GM18508 (cell line): Measurements from ENCODE around the gene LRRTM3.

Source experiments
- ATAC-seq: cut with Tn5 transposase; IDR thresholded peaks from one replicate; pipeline ENCODE4 v1.9.1; 2021; ENCODE audit warnings: moderate number of reproducible peaks; ENCODE audit not compliant: insufficient read depth, unreplicated experiment

Gene LRRTM3

GRCh38 chr10:67107670-67108069, 181.8 kb downstream of the LRRTM3 start:
- ATAC-seq = no peak

DNA sequence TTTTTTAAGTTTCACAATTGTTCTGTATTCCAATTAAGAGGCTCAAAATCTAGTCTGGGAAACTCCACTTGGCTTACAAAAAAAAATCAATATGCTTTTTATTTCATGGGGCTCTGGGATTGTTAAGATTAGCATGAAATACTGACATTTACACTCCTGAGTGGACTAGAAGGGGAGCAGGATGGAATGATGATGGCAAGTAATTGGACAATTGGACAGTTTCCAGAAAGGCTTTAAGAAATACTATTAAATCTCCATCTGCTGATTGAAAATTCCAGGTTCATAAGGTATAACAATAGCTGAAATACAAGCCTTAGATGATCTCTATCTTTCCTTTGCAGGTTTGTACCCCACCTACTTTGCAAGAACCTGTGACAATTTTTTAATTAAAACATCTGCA, 184.4 kb downstream of the LRRTM3 start:
- no peak for ATAC-seq

DNA sequence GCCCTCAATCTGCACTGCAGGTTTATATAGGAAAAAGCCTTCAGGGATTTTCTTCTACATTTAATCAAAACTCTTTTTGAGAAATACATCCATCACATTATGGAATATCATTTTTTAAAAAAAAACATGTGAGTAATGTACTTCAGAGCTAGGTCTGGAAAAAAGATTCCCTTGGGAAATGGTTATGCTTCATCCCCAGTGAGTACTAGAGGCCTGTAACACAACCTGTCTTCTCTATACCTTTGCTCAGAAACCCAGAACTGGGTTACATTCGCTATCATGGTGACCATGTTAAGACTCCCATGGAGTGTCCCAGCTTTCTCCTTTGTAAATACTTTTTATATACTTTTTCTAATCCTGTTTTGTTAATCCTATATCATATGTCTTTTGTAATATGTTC, 186.9 kb downstream of the LRRTM3 start:
- no peak for ATAC-seq

GRCh38 chr10:67114945-67115344, 189.1 kb downstream of the LRRTM3 start:
- ATAC-seq = no peak

DNA sequence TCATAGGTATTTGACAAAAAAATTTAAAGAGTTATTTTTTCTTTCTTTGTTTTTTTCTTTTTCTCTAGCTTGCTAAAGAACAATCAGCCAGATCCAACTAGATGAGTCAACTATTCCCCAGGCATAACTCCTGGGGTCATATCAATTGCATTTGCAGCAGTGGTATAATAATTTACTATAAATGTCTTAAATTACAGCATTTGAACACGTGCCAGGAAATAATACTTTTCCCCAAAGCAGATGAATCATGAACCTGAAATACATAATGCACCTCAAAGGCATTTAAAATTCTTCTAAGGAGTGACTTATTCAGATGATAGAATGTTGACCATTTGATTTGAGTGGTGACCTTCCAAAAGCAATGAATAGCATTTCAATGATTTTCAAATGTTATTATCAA, 190.1 kb downstream of the LRRTM3 start:
- ATAC-seq = no peak

GRCh38 chr10:67119651-67120050, 193.8 kb downstream of the LRRTM3 start:
- no peak for ATAC-seq

GRCh38 chr10:67127441-67127840, 201.6 kb downstream of the LRRTM3 start:
- no peak for ATAC-seq

DNA sequence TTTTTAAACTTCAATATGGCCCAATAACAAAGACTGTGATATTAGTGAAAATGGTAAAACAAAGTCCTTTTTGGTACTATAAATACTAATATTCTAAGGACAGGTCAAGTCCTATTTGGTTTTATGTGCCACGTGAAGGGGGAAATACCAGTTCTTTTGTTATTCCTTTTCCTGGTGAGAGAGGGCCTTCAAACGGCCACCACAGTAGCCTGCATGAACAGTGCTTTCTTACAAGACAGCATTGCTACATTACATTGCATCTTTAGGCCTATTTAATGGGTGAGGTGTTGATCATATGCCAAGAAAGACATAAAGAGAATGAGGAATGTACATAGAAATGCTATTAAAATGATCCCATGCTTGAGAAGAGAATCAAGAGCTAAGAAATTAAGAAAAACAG, 214.8 kb downstream of the LRRTM3 start:
- ATAC-seq = no peak

GRCh38 chr10:67141300-67141699, 215.5 kb downstream of the LRRTM3 start:
- ATAC-seq = no peak

- ATAC-seq = no peak
Measured at GRCh38 chr10:67144530-67144929, 218.7 kb downstream of the LRRTM3 start.
